ENCODE results near the gene CDK14. TPM values are rescaled to one million over a fixed set of nuclear protein-coding genes. Genes with fewer than 3 reads are reported as not detected.

The CDK14 gene
- total and polyA plus RNA-seq, 2 donors (not counting 1 experiment from before 2014, with no cell fraction given): 42.1 to 167 TPM

DNA sequence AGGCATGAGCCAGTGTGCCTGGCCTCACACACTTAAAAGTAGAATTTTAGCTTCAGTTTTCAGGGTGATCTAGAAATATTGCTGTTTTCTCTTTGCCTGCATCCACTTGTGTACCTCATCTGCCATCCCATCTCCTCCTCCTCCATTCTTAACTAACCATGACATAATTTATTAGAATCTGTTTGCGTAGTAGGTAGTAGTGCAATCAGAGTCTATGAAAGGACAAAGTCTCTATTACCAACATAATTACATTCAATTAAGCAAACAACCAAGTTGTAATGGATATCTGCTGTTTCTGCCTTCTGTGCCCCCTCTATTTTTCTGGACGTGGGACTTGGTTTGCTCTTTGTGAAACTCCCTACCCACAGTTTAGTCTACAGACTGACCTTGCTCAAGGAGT is 72.9 kb downstream of the CDK14 start:
- H3K4me1 Mint-ChIP-seq: peaks cover 22% of the 10 kb centered on the region
- H3K27ac Mint-ChIP-seq: no peak overlapping the region
- H4K20me1 ChIP-seq (ENCODE audit: control insufficient read depth, insufficient read depth, low read length, poor library complexity, severe bottlenecking): peaks cover 24% of the 10 kb centered on the region
- ChIA-PET POLR2A (no interaction called here), CTCF (no interaction called here)
- no peaks in the 10 kb centered on the region for H3K27me3 ChIP-seq (replicated peaks in 1 of 4; ENCODE audit: control extremely low read depth in 1 of 4, control insufficient read depth in 3 of 4, insufficient read depth in 4 of 4, low read length in 3 of 4)
- no peak overlapping the region for H3K27ac ChIP-seq (ENCODE audit: low read length in 2 of 2)
- H3K79me2 ChIP-seq (ENCODE audit: control insufficient read depth, insufficient read depth, low read length): peaks cover 71% of the 10 kb centered on the region
- no peaks in the 10 kb centered on the region for H3K9me3 ChIP-seq (ENCODE audit: control extremely low read depth in 1 of 3, control insufficient read depth in 2 of 3, insufficient read depth in 1 of 3, low read length in 2 of 3)
- DNase-seq (no peak), ATAC-seq (ENCODE audit: low read depth) (no peak)
- TF ChIP-seq, protein P1, sequence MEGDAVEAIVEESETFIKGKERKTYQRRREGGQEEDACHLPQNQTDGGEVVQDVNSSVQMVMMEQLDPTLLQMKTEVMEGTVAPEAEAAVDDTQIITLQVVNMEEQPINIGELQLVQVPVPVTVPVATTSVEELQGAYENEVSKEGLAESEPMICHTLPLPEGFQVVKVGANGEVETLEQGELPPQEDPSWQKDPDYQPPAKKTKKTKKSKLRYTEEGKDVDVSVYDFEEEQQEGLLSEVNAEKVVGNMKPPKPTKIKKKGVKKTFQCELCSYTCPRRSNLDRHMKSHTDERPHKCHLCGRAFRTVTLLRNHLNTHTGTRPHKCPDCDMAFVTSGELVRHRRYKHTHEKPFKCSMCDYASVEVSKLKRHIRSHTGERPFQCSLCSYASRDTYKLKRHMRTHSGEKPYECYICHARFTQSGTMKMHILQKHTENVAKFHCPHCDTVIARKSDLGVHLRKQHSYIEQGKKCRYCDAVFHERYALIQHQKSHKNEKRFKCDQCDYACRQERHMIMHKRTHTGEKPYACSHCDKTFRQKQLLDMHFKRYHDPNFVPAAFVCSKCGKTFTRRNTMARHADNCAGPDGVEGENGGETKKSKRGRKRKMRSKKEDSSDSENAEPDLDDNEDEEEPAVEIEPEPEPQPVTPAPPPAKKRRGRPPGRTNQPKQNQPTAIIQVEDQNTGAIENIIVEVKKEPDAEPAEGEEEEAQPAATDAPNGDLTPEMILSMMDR (IDR thresholded peaks at IDR 0.05): no peak
- TF ChIP-seq EZH2 (IDR thresholded peaks at IDR 0.05; ENCODE audit: borderline replicate concordance, insufficient read depth, low read depth, low read length, poor library complexity, severe bottlenecking): no peak
- H3K4me2 ChIP-seq (replicated peaks; ENCODE audit: low read depth, low read length, poor library complexity, severe bottlenecking): no peak overlapping the region
- no peaks in the 10 kb centered on the region for H3K9me3 Mint-ChIP-seq (ENCODE audit: insufficient read depth)
- H3K9ac ChIP-seq (ENCODE audit: low read length): no peak overlapping the region
- no CpG with 5 or more reads among the region's 2 CpGs for WGBS (ENCODE audit: insufficient coverage)
- H3K4me3 Mint-ChIP-seq: no peak overlapping the region
- H3K4me3 ChIP-seq (ENCODE audit: control extremely low read depth in 1 of 5, extremely low read depth in 1 of 5, insufficient read depth in 1 of 5, low read depth in 2 of 5, low read length in 4 of 5): no peak overlapping the region
- no peaks in the 10 kb centered on the region for H3K36me3 ChIP-seq (replicated peaks in 1 of 2; ENCODE audit: control extremely low read depth in 1 of 2, control insufficient read depth in 1 of 2, extremely low read depth in 1 of 2, insufficient read depth in 2 of 2, low read length in 1 of 2)
- H3K27me3 Mint-ChIP-seq: no peaks in the 10 kb centered on the region
- no peak overlapping the region for H2AFZ ChIP-seq (ENCODE audit: insufficient read depth, low read depth, low read length, poor library complexity, severe bottlenecking)
- intact Hi-C loops (cut with micrococcal nuclease): no loop called here
- H3K4me1 ChIP-seq (ENCODE audit: control insufficient read depth in 2 of 2, insufficient read depth in 2 of 2, low read length in 2 of 2): no peaks in the 10 kb centered on the region

DNA sequence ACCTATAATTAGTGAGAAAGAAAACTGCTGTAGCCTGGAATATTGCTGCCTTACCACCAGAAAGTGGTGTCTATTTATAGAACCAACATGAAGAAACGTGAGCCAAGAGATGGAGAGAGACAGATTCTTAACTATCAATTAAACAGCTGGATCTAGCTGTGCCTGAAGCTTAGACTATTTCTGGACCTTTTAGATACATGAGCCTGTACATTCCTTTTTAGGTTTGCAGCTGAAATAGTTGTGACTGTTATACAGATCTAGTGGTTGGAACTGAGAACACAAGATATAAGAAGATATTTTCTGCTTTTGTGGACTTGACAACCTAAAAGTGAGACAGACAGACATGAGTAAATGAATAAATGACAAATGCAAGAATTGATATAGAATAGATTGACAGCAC is 73.4 kb downstream of the CDK14 start:
- no CpG with 5 or more reads among the region's 1 CpG for WGBS (ENCODE audit: insufficient coverage)

More for the DNA sequence above, 73.4 kb downstream of the CDK14 start:
- no peak for ATAC-seq (ENCODE audit: low read depth)
- Histone ChIP-seq H2AFZ (ENCODE audit: insufficient read depth, low read depth, low read length, poor library complexity, severe bottlenecking) (no peak overlapping the region), H3K27ac (ENCODE audit: low read length in 2 of 2) (no peak overlapping the region), H3K9ac (ENCODE audit: low read length) (no peak overlapping the region), H3K4me2 (replicated peaks; ENCODE audit: low read depth, low read length, poor library complexity, severe bottlenecking) (no peak overlapping the region), H3K4me3 (ENCODE audit: control extremely low read depth in 1 of 5, extremely low read depth in 1 of 5, insufficient read depth in 1 of 5, low read depth in 2 of 5, low read length in 4 of 5) (no peak overlapping the region), H3K27me3 (replicated peaks in 1 of 4; ENCODE audit: control extremely low read depth in 1 of 4, control insufficient read depth in 3 of 4, insufficient read depth in 4 of 4, low read length in 3 of 4) (no peaks in the 10 kb centered on the region), H3K4me1 (ENCODE audit: control insufficient read depth in 2 of 2, insufficient read depth in 2 of 2, low read length in 2 of 2) (no peaks in the 10 kb centered on the region), H3K79me2 (ENCODE audit: control insufficient read depth, insufficient read depth, low read length) (peaks cover 76% of the 10 kb centered on the region), H4K20me1 (ENCODE audit: control insufficient read depth, insufficient read depth, low read length, poor library complexity, severe bottlenecking) (peaks cover 24% of the 10 kb centered on the region), H3K9me3 (ENCODE audit: control extremely low read depth in 1 of 3, control insufficient read depth in 2 of 3, insufficient read depth in 1 of 3, low read length in 2 of 3) (no peaks in the 10 kb centered on the region), H3K36me3 (replicated peaks in 1 of 2; ENCODE audit: control extremely low read depth in 1 of 2, control insufficient read depth in 1 of 2, extremely low read depth in 1 of 2, insufficient read depth in 2 of 2, low read length in 1 of 2) (no peaks in the 10 kb centered on the region)
- TF ChIP-seq, protein P1 (IDR thresholded peaks at IDR 0.05): no peak
- no peak for TF ChIP-seq EZH2 (IDR thresholded peaks at IDR 0.05; ENCODE audit: borderline replicate concordance, insufficient read depth, low read depth, low read length, poor library complexity, severe bottlenecking)
- CTCF ChIA-PET: no interaction called here
- POLR2A ChIA-PET: no interaction called here
- DNase-seq: no peak
- Mint-ChIP-seq H3K4me3 (no peak overlapping the region), H3K9me3 (ENCODE audit: insufficient read depth) (no peaks in the 10 kb centered on the region), H3K27ac (no peak overlapping the region), H3K27me3 (no peaks in the 10 kb centered on the region), H3K4me1 (peaks cover 22% of the 10 kb centered on the region)
- intact Hi-C loops (cut with micrococcal nuclease): no loop called here
